Endothelial cell of umbilical vein (primary cell): ENCODE results near the gene CALCR.

Experiments
- EZH2 ChIP-seq: IDR thresholded peaks from 2 replicates; pipeline ENCODE4 v1.6.1; 2012; ENCODE audit warnings: borderline replicate concordance, low read depth, mild to moderate bottlenecking, moderate library complexity, low read length, inconsistent platforms; ENCODE audit not compliant: severe bottlenecking
- FOS ChIP-seq: IDR thresholded peaks from 2 replicates; pipeline ENCODE4 v1.6.1; 2011; ENCODE audit warnings: mild to moderate bottlenecking, low read length, moderate library complexity, borderline replicate concordance; ENCODE audit not compliant: insufficient read depth
- POLR2A ChIP-seq: IDR thresholded peaks from 2 replicates; pipeline ENCODE4 v1.6.1; 2012; ENCODE audit warnings: low read depth, mild to moderate bottlenecking, control low read depth, low read length
- TF ChIP-seq, protein P1 (sequence below), 2 donors: IDR thresholded peaks; 1 replicate in 1 of 2; 2 replicates in 1 of 2; pipeline ENCODE4 v1.5.1; 2011; ENCODE audit warnings: low read length in 2 of 2, mild to moderate bottlenecking in 2 of 2, moderate library complexity in 2 of 2, control low read depth in 1 of 2, inconsistent platforms in 1 of 2, low read depth in 1 of 2; ENCODE audit not compliant: insufficient read depth in 1 of 2; ENCODE audit errors: extremely low read depth in 1 of 2

DNA sequence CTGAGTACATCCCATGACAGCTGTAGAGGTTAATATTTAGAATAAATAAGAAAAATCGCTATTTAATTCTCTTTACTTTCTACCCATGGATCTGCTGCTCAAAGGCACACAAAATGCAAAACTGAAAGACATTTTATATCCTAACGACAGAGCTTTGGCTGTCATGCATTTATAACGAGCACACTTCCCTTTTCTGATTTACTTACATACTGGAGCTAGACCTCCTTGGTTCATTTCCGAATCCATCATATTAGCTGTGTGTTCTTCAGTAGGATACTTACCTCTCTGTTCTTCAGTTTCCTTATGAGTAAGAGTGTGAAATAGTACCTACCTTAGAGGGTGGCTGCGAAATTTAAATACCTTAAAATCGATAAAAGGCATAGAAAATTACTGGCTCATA lies 10.9 kb downstream of the CALCR start:
- TF ChIP-seq, protein P1, sequence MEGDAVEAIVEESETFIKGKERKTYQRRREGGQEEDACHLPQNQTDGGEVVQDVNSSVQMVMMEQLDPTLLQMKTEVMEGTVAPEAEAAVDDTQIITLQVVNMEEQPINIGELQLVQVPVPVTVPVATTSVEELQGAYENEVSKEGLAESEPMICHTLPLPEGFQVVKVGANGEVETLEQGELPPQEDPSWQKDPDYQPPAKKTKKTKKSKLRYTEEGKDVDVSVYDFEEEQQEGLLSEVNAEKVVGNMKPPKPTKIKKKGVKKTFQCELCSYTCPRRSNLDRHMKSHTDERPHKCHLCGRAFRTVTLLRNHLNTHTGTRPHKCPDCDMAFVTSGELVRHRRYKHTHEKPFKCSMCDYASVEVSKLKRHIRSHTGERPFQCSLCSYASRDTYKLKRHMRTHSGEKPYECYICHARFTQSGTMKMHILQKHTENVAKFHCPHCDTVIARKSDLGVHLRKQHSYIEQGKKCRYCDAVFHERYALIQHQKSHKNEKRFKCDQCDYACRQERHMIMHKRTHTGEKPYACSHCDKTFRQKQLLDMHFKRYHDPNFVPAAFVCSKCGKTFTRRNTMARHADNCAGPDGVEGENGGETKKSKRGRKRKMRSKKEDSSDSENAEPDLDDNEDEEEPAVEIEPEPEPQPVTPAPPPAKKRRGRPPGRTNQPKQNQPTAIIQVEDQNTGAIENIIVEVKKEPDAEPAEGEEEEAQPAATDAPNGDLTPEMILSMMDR (IDR thresholded peaks at IDR 0.05; ENCODE audit: extremely low read depth in 1 of 2, insufficient read depth in 1 of 2, low read depth in 1 of 2, low read length in 2 of 2), result no peak
- TF ChIP-seq FOS, result no peak
- no peak for TF ChIP-seq EZH2
- no peak for TF ChIP-seq POLR2A
